ENCODE results near the gene PLA2G1B.

PLA2G1B gene

DNA sequence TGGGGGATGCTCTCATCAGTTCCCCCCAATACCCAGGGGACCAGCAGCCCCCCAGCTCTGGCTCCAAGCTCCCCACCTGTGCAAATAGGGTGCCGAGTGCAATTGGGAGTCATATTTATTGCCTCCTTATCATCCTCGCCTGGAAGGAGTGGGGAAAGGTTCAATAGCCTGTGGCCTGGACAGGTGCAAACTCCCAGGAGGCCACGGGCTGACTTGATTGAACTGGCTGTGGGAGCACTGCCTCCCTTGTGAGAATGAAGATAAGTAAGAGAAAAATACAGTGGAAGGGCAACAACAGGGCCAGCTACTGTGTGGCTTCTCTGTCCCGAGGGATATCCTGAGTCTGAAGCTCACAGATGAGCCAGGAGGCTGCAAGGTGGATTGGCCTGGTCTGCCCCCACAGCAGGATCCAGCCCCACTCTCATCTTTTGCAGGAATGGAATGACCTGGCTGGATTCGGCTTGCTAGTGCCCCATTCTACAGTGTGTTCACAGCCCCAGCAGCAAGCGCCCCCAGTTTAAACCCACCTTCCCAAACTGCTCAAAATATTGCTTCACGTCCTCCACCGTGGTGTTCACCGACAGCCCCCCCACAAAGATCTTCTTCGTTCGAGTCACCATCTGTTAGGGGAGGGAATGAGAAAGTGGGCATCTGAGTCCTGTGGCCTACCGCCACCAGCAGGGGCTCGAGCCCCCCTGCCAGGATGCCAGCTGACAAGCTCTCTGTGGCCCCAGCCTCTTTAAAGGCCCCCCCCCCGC lies 35.1 kb upstream of the PLA2G1B start:
- H3K36me3 ChIP-seq (ENCODE audit: insufficient read depth, low read length), result no peaks in the 10 kb centered on the region
- no peak overlapping the region for H3K27ac ChIP-seq (ENCODE audit: low read length)
- H2AFZ ChIP-seq (ENCODE audit: low read depth, low read length), result no peak overlapping the region
- no peak overlapping the region for H3K9ac ChIP-seq (ENCODE audit: low read depth, low read length)
- peaks cover 7% of the 10 kb centered on the region for H3K27me3 ChIP-seq (ENCODE audit: insufficient read depth, low read length, poor library complexity)
- ATAC-seq (ENCODE audit: insufficient read depth, low read depth), result no peak
- no peaks in the 10 kb centered on the region for H3K79me2 ChIP-seq (ENCODE audit: insufficient read depth, low read length)
- no peak overlapping the region for H3K4me3 ChIP-seq (ENCODE audit: low read depth in 1 of 2, low read length in 2 of 2)
- no peaks in the 10 kb centered on the region for H3K4me1 ChIP-seq (ENCODE audit: insufficient read depth, low read length)
- DNase-seq, result no peak
- no peaks in the 10 kb centered on the region for H3K9me3 ChIP-seq (ENCODE audit: insufficient read depth, low read length, severe bottlenecking)
- H4K20me1 ChIP-seq (ENCODE audit: insufficient read depth, low read length), result no peaks in the 10 kb centered on the region
- H3K4me2 ChIP-seq (ENCODE audit: insufficient read depth, low read length), result no peak overlapping the region
- TF ChIP-seq EZH2 (IDR thresholded peaks at IDR 0.05; ENCODE audit: borderline replicate concordance, low read depth, low read length, severe bottlenecking), result no peak

DNA sequence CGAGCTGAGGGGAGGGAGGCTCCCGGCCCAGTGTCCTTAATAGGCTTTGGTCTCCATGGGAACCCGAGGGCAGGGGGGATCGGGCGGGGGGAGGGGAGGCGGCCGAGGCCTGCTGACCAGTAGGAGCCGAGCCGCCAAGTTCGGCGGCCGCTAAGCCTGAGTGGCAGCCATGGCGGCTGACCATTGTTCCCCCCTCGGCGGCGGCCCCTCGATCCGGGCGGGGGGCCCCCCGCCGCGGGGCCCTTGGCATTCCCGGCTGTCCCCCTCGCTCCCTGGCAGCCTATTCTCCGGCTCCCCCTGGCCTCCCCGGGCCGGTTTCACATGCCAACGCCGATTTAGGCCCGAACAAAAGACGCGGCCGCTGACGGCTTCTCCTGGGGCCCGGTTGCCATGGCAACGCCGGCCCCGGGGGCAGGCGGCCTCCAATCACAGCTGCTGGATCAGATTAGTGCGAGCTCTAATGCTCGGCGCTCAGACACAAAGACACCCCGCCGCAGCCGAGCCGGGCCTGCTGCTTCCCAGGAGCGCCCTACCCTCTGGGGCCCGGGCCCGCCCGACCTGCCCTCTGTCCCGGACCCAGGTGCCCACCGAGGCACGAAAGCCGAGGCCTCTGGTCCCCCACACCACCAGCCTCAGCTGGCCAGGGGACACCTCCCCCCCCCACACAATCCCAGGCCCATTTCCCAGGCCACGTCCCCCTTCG lies 34.1 kb upstream of the PLA2G1B start:
- ATAC-seq (ENCODE audit: insufficient read depth, low read depth) (no peak), DNase-seq (no peak)
- TF ChIP-seq, protein P1, sequence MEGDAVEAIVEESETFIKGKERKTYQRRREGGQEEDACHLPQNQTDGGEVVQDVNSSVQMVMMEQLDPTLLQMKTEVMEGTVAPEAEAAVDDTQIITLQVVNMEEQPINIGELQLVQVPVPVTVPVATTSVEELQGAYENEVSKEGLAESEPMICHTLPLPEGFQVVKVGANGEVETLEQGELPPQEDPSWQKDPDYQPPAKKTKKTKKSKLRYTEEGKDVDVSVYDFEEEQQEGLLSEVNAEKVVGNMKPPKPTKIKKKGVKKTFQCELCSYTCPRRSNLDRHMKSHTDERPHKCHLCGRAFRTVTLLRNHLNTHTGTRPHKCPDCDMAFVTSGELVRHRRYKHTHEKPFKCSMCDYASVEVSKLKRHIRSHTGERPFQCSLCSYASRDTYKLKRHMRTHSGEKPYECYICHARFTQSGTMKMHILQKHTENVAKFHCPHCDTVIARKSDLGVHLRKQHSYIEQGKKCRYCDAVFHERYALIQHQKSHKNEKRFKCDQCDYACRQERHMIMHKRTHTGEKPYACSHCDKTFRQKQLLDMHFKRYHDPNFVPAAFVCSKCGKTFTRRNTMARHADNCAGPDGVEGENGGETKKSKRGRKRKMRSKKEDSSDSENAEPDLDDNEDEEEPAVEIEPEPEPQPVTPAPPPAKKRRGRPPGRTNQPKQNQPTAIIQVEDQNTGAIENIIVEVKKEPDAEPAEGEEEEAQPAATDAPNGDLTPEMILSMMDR (IDR thresholded peaks at IDR 0.05; ENCODE audit: borderline replicate concordance, extremely low read depth, low read length, poor library complexity, severe bottlenecking), result no peak
- TF ChIP-seq EZH2 (IDR thresholded peaks at IDR 0.05; ENCODE audit: borderline replicate concordance, low read depth, low read length, severe bottlenecking), result no peak
- Histone ChIP-seq H3K4me1 (ENCODE audit: insufficient read depth, low read length) (peaks cover 2% of the 10 kb centered on the region; the same call in 1 of the 2 replicates), H3K9ac (ENCODE audit: low read depth, low read length) (no peak overlapping the region), H3K4me2 (ENCODE audit: insufficient read depth, low read length) (no peak overlapping the region), H3K27ac (ENCODE audit: low read length) (no peak overlapping the region), H3K27me3 (ENCODE audit: insufficient read depth, low read length, poor library complexity) (peaks cover 7% of the 10 kb centered on the region), H3K36me3 (ENCODE audit: insufficient read depth, low read length) (no peaks in the 10 kb centered on the region), H3K79me2 (ENCODE audit: insufficient read depth, low read length) (no peaks in the 10 kb centered on the region), H4K20me1 (ENCODE audit: insufficient read depth, low read length) (no peaks in the 10 kb centered on the region), H3K9me3 (ENCODE audit: insufficient read depth, low read length, severe bottlenecking) (no peaks in the 10 kb centered on the region), H2AFZ (ENCODE audit: low read depth, low read length) (no peak overlapping the region), H3K4me3 (ENCODE audit: low read depth in 1 of 2, low read length in 2 of 2) (no peak overlapping the region)

DNA sequence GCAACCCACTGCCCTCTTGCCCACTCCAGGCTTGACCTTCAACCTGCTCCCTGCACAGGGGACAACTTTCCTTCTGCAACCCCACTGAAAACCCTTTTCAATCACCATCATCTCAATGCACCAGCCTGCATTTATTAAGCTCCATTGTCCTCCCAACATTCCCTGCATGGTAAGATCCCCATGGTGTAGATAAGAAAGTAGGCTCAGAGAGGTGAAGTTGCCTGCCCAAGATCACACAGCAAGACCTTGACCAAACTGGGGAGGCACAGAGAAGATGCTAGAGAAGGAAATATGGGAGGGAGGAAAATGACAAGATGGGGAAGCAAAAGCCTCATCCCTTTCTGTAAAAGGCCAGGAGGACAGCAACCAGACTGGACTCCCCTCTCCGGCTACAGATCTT lies 31.5 kb upstream of the PLA2G1B start:
- ATAC-seq (ENCODE audit: insufficient read depth, low read depth) (no peak), DNase-seq (no peak)
- peaks cover 2% of the 10 kb centered on the region; the same call in 1 of the 2 replicates for H3K4me1 ChIP-seq (ENCODE audit: insufficient read depth, low read length)
- TF ChIP-seq EZH2 (IDR thresholded peaks at IDR 0.05; ENCODE audit: borderline replicate concordance, low read depth, low read length, severe bottlenecking), result no peak
- TF ChIP-seq, protein P1 (IDR thresholded peaks at IDR 0.05; ENCODE audit: borderline replicate concordance, extremely low read depth, low read length, poor library complexity, severe bottlenecking), result no peak
- no peak overlapping the region for H2AFZ ChIP-seq (ENCODE audit: low read depth, low read length)
- no peak overlapping the region for H3K4me3 ChIP-seq (ENCODE audit: low read depth in 1 of 2, low read length in 2 of 2)
- H3K79me2 ChIP-seq (ENCODE audit: insufficient read depth, low read length), result no peaks in the 10 kb centered on the region
- no peaks in the 10 kb centered on the region for H3K36me3 ChIP-seq (ENCODE audit: insufficient read depth, low read length)
- H3K27ac ChIP-seq (ENCODE audit: low read length), result no peak overlapping the region
- no peak overlapping the region for H3K4me2 ChIP-seq (ENCODE audit: insufficient read depth, low read length)
- peaks cover 5% of the 10 kb centered on the region for H3K27me3 ChIP-seq (ENCODE audit: insufficient read depth, low read length, poor library complexity)
- H3K9me3 ChIP-seq (ENCODE audit: insufficient read depth, low read length, severe bottlenecking), result no peaks in the 10 kb centered on the region
- no peaks in the 10 kb centered on the region for H4K20me1 ChIP-seq (ENCODE audit: insufficient read depth, low read length)
- H3K9ac ChIP-seq (ENCODE audit: low read depth, low read length), result no peak overlapping the region
